ENCODE results near the gene ZDHHC22. TPM values are rescaled to one million over a fixed set of nuclear protein-coding genes. Genes with fewer than 3 reads are reported as not detected.

The ZDHHC22 gene
- polyA plus RNA-seq, 1 of the 3 experiments (the other 2 are of a cell fraction) = not detected

GRCh38 chr14:77140359-77141213, 1.0 kb downstream of the ZDHHC22 start:
- POLR2A ChIA-PET = no interaction called here

More at GRCh38 chr14:77140359-77141213, 1.0 kb downstream of the ZDHHC22 start:
- Histone ChIP-seq H3K79me2 (ENCODE audit: insufficient read depth) (no peaks in the 10 kb centered on the region), H3K27me3 (ENCODE audit: insufficient read depth) (peaks cover 42% of the 10 kb centered on the region), H3K4me3 (ENCODE audit: low read depth in 2 of 2, low read length in 1 of 2) (peak overlapping the region; percentile 50 to 62), H3K9me2 (no peaks in the 10 kb centered on the region), H3K36me3 (replicated peaks in 1 of 2; ENCODE audit: control insufficient read depth in 1 of 2, insufficient read depth in 2 of 2, low read length in 1 of 2) (no peaks in the 10 kb centered on the region), H3K4me1 (ENCODE audit: control insufficient read depth in 1 of 2, insufficient read depth in 2 of 2, low read depth in 1 of 2, low read length in 1 of 2) (peaks cover 0 to 29% of the 10 kb centered on the region in 2 experiments; a peak in 3 of 4 replicates), H3K27ac (ENCODE audit: low read depth in 2 of 2, low read length in 1 of 2) (no peak overlapping the region; a peak in 1 of 4 replicates), H4K20me1 (ENCODE audit: insufficient read depth) (no peaks in the 10 kb centered on the region), H3K9ac (no peak overlapping the region), H3K9me3 (no peaks in the 10 kb centered on the region), H2AFZ (ENCODE audit: low read depth) (0 out of 2 replicates have a peak overlapping the region, but pooled peaks have one; percentile 6), H3K4me2 (peak overlapping the region; percentile 95), H3F3A (replicated peaks; ENCODE audit: insufficient read depth) (no peaks in the 10 kb centered on the region)
- WGBS (ENCODE audit: low lambda C conversion rate) = 2% methylated on average over 42 of the region's 67 CpGs
- CTCF ChIA-PET = interaction anchor here (0.6 to 11.6 kb wide), 33 partner anchors 8 to 268 kb away, joined by 3 to 129 read pairs (median 4); partner anchors contain the start of genes GSTZ1 and POMT2
- DNase-seq = no peak
- TF ChIP-seq GATA2 (CRISPR knock-in tag; IDR thresholded peaks at IDR 0.05) (no peak), PBX3 (IDR thresholded peaks at IDR 0.05) (no peak), ZBTB33 (IDR thresholded peaks at IDR 0.05; ENCODE audit: borderline replicate concordance, low read depth) (no peak), RXRA (IDR thresholded peaks at IDR 0.05; ENCODE audit: borderline replicate concordance, low read depth) (no peak), RCOR1 (IDR thresholded peaks at IDR 0.05; ENCODE audit: low read length) (no peak), CHD2 (IDR thresholded peaks at IDR 0.05; ENCODE audit: low read length, partially characterized antibody) (no peak), POLR2AphosphoS5 (IDR thresholded peaks at IDR 0.05; ENCODE audit: low read depth, low read length) (no peak), SMC3 (IDR thresholded peaks at IDR 0.05; ENCODE audit: low read depth, low read length) (no peak), SIN3A (IDR thresholded peaks at IDR 0.05; ENCODE audit: borderline replicate concordance, low read depth, low read length) (no peak), USF1 (IDR thresholded peaks at IDR 0.05; ENCODE audit: borderline replicate concordance, low read depth) (no peak), FOXJ3 (CRISPR knock-in tag; IDR thresholded peaks at IDR 0.05) (no peak), USF2 (IDR thresholded peaks at IDR 0.05; ENCODE audit: borderline replicate concordance, low read depth, low read length) (no peak), CTCF (IDR thresholded peaks at IDR 0.05) (no peak), JUND (IDR thresholded peaks at IDR 0.05) (no peak)

Data from SK-N-SH (cell line).